NAMALWA (cell line): ENCODE results near the gene ZKSCAN3.
"Not testable (repeated sequence)": the region's sequence is repeated elsewhere in the genome, so short reads cannot be mapped to it uniquely, and the experiment has no call there.

ENCODE experiments used
- DNase-seq: peaks from one replicate; pipeline ENCODE4 v3.0.0-alpha.2; 2015; ENCODE audit warnings: low spot score

The ZKSCAN3 gene

GRCh38 chr6:28349892-28350737, at the start of gene ZKSCAN3:
TSS of gene ZKSCAN3 (plus strand) at chr6:28349947. CDS start at chr6:28359587, 9,640 bp downstream.
- peak; percentile 91 for DNase-seq

GRCh38 chr6:28303570-28303969, 46.2 kb upstream of the ZKSCAN3 start:
- DNase-seq, result no peak

GRCh38 chr6:28306363-28306762, 43.4 kb upstream of the ZKSCAN3 start:
- DNase-seq, result not testable (repeated sequence)

GRCh38 chr6:28311139-28311823, 38.5 kb upstream of the ZKSCAN3 start:
- peak; percentile 8 for DNase-seq

GRCh38 chr6:28312939-28313338, 36.8 kb upstream of the ZKSCAN3 start:
- no peak for DNase-seq

GRCh38 chr6:28315628-28316027, 34.1 kb upstream of the ZKSCAN3 start:
- DNase-seq, result no peak

GRCh38 chr6:28317866-28318265, 31.9 kb upstream of the ZKSCAN3 start:
- DNase-seq, result not testable (repeated sequence)

- DNase-seq, result no peak
Measured at GRCh38 chr6:28322661-28323060, 27.1 kb upstream of the ZKSCAN3 start.

GRCh38 chr6:28323813-28324424, 25.8 kb upstream of the ZKSCAN3 start:
- no peak for DNase-seq

GRCh38 chr6:28326371-28326948, 23.3 kb upstream of the ZKSCAN3 start:
- no peak for DNase-seq

- no peak for DNase-seq
Measured at GRCh38 chr6:28330041-28330440, 19.7 kb upstream of the ZKSCAN3 start.

GRCh38 chr6:28333047-28333446, 16.7 kb upstream of the ZKSCAN3 start:
- no peak for DNase-seq

GRCh38 chr6:28333599-28334018, 16.1 kb upstream of the ZKSCAN3 start:
- DNase-seq, result no peak

GRCh38 chr6:28334286-28335039, 15.3 kb upstream of the ZKSCAN3 start:
- DNase-seq, result no peak

- no peak for DNase-seq
Measured at GRCh38 chr6:28335040-28335563, 14.6 kb upstream of the ZKSCAN3 start.

GRCh38 chr6:28335564-28336283, 14.0 kb upstream of the ZKSCAN3 start, which contains the start of gene ZSCAN31:
TSS of gene ZSCAN31 (minus strand) at chr6:28336148. CDS start at chr6:28329683, 6,465 bp downstream.
- DNase-seq, result peak; percentile 68

- DNase-seq, result peak; percentile 61
Measured at GRCh38 chr6:28336284-28337120, 13.2 kb upstream of the ZKSCAN3 start.

GRCh38 chr6:28337121-28337520, 12.6 kb upstream of the ZKSCAN3 start:
- DNase-seq, result no peak

- no peak for DNase-seq
Measured at GRCh38 chr6:28340310-28341095, 9.2 kb upstream of the ZKSCAN3 start.
